HFFc6 (cell line): Measurements from ENCODE around the gene CELA2B. TPM values are rescaled to one million over a fixed set of nuclear protein-coding genes. Genes with fewer than 3 reads are reported as not detected.
"Not testable (repeated sequence)": the region's sequence is repeated elsewhere in the genome, so short reads cannot be mapped to it uniquely, and the experiment has no call there.

Source experiments
- DNase-seq: peaks from one replicate; pipeline ENCODE4 v3.0.0-alpha.2; 2018
- H3K27ac Mint-ChIP-seq: 2 replicates; pipeline ENCODE4 v1.8.0; 2020; ENCODE audit warnings: mild to moderate bottlenecking, mixed read lengths
- H3K27me3 Mint-ChIP-seq: 2 replicates; pipeline ENCODE4 v1.8.0; 2021; ENCODE audit warnings: mild to moderate bottlenecking, moderate library complexity, mixed read lengths; ENCODE audit not compliant: insufficient read depth
- H3K36me3 Mint-ChIP-seq: 2 replicates; pipeline ENCODE4 v1.8.0; 2021; ENCODE audit warnings: low read depth, mixed read lengths
- H3K4me1 Mint-ChIP-seq: 2 replicates; pipeline ENCODE4 v1.8.0; 2020; ENCODE audit warnings: low read depth, mixed read lengths
- H3K4me3 Mint-ChIP-seq: 2 replicates; pipeline ENCODE4 v1.8.0; 2020; ENCODE audit warnings: mild to moderate bottlenecking, moderate library complexity, mixed read lengths
- H3K9me3 Mint-ChIP-seq: 2 replicates; pipeline ENCODE4 v1.8.0; 2020; ENCODE audit warnings: mild to moderate bottlenecking, mixed read lengths
- total RNA-seq, 6 experiments: library from RNA; stranded (reverse); fragmentation: NEBNext Ultra II Directional; extraction: Animal tissue kit (Norgen Biotek cat#: 25700); gene quantifications; 2 replicates in 1 of 6; 3 replicates in 5 of 6; pipeline ENCODE4 v1.2.3, GENCODE V29; 2021
- TF ChIP-seq, protein P1 (sequence below): fragments of 200-600 bp; sonication (generic); IDR thresholded peaks from 2 replicates; pipeline ENCODE4 v1.5.0; 2021; ENCODE audit warnings: antibody characterized with exemption, mild to moderate bottlenecking

Gene CELA2B
- total RNA-seq, 6 experiments from 2014 or later: not detected

DNA sequence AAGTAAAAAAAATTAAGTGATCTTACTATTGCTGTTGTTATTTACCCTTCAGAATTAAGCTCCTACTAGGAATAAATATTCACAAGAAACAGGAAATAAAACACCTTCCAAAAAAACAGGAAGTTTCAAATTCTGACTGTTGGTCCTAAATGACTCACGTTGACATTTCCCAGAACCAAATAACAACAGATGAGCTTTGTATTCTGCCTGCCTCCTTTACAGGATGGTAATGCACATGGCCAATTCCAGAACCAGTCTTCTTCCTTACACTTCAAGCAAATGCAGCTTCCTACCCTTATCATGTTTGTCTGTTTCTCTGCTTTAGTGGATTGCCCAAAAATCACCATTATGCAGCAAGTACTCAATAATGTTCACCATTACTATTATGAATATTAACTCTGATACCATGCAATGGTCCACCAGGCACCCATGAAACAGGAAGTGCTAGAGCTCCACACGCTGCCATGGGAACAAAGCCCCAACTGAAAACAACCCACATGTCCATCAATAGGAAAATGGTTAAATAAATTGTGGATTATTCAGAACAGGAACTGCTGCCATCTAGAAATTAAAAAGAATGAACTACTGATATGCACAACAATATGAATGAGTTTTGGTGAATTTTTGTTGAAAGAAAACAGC is 39.2 kb downstream of the CELA2B start:
- H3K4me3 Mint-ChIP-seq: no peak overlapping the region
- H3K9me3 Mint-ChIP-seq: no peaks in the 10 kb centered on the region
- H3K36me3 Mint-ChIP-seq: peaks cover 11% of the 10 kb centered on the region
- no peaks in the 10 kb centered on the region for H3K27me3 Mint-ChIP-seq
- H3K27ac Mint-ChIP-seq: peak overlapping the region; percentile 4
- no peak for DNase-seq
- H3K4me1 Mint-ChIP-seq: peaks cover 18% of the 10 kb centered on the region
- TF ChIP-seq, protein P1, sequence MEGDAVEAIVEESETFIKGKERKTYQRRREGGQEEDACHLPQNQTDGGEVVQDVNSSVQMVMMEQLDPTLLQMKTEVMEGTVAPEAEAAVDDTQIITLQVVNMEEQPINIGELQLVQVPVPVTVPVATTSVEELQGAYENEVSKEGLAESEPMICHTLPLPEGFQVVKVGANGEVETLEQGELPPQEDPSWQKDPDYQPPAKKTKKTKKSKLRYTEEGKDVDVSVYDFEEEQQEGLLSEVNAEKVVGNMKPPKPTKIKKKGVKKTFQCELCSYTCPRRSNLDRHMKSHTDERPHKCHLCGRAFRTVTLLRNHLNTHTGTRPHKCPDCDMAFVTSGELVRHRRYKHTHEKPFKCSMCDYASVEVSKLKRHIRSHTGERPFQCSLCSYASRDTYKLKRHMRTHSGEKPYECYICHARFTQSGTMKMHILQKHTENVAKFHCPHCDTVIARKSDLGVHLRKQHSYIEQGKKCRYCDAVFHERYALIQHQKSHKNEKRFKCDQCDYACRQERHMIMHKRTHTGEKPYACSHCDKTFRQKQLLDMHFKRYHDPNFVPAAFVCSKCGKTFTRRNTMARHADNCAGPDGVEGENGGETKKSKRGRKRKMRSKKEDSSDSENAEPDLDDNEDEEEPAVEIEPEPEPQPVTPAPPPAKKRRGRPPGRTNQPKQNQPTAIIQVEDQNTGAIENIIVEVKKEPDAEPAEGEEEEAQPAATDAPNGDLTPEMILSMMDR: no peak

DNA sequence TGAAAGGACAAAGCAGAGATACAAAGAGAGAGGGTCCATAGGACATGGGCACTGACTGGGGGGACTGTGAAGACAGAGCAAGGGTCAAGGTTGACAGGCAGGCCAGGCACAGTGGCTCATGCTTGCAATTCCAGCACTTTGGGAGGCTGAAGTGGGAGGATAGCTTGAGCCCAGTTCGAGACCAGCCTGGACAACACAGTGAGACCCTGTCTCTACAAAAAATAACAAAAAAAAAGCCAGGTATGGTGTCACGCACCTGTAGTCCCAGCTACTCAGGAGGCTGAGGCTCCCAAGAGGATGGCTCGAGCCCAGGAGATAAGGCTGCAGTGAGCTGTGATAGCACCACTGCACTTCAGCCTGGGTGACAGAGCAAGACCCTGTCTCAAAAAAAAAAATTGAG is 43.7 kb downstream of the CELA2B start:
- H3K27ac Mint-ChIP-seq: no peak overlapping the region
- H3K27me3 Mint-ChIP-seq: no peaks in the 10 kb centered on the region
- peaks cover 11% of the 10 kb centered on the region for H3K36me3 Mint-ChIP-seq
- DNase-seq: no peak
- TF ChIP-seq, protein P1: no peak
- peaks cover 20% of the 10 kb centered on the region for H3K4me1 Mint-ChIP-seq
- no peaks in the 10 kb centered on the region for H3K9me3 Mint-ChIP-seq
- H3K4me3 Mint-ChIP-seq: no peak overlapping the region

DNA sequence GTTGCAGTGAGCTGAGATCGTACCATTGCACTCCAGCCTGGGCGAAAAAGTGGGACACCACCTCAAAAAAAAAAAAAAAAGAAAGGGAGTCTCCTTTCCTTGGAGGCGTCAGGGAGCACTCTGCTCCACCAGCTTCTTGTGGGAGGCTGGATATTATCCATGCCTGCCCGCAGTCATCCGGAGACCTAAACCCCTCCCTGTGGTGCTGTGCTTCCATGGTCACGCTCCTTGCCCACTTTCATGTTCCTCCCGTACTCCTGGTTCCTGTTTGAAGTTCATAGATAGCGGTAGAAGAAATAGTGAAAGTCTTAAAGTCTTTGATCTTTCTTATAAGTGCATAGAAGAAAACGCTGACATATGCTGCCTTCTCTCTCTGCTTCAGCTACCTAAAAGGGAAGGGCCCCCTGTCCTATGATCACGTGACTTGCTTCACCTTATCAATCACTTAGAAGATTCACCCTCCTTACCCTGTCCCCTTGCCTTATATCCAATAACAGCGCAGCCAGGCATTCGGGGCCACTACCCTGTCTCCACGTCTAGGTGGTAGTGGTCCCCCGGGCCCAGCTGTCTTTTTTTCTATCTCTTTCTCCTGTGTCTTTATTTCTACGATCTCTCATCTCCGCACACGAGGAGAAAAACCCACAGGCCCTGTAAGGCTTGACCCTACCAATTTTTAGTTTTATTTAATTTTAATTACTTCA is 45.5 kb downstream of the CELA2B start:
- H3K9me3 Mint-ChIP-seq, H3K27ac Mint-ChIP-seq, H3K4me3 Mint-ChIP-seq, H3K27me3 Mint-ChIP-seq, DNase-seq: not testable (repeated sequence)
- peaks cover 11% of the 10 kb centered on the region for H3K36me3 Mint-ChIP-seq
- peaks cover 26% of the 10 kb centered on the region for H3K4me1 Mint-ChIP-seq

DNA sequence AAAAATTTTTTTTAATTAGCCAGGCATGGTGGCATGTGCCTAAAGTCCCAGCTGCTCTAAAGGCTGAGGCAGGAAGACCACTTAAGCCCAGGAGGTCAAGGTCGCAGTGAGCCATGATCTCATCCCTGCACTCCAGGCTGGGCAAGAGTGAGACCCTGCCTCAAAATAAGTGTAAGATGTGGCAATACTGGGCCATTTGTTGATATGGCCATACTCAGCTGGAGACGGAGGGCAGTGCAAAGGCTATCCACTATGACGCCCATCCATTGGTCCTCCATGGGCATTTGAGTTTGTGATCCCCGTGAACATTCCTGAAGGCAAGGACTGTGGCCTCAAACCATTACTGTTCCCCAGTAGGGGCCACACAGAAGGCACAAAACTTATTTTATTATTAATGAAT is 46.6 kb downstream of the CELA2B start:
- H3K4me3 Mint-ChIP-seq: peak overlapping the region; percentile 94; the same call in 1 of the 2 replicates
- H3K27ac Mint-ChIP-seq: no peak overlapping the region
- TF ChIP-seq, protein P1: no peak
- DNase-seq: no peak
- H3K4me1 Mint-ChIP-seq: peaks cover 31% of the 10 kb centered on the region
- no peaks in the 10 kb centered on the region for H3K9me3 Mint-ChIP-seq
- no peaks in the 10 kb centered on the region; the same call in 1 of the 2 replicates for H3K27me3 Mint-ChIP-seq
- no peaks in the 10 kb centered on the region for H3K36me3 Mint-ChIP-seq

DNA sequence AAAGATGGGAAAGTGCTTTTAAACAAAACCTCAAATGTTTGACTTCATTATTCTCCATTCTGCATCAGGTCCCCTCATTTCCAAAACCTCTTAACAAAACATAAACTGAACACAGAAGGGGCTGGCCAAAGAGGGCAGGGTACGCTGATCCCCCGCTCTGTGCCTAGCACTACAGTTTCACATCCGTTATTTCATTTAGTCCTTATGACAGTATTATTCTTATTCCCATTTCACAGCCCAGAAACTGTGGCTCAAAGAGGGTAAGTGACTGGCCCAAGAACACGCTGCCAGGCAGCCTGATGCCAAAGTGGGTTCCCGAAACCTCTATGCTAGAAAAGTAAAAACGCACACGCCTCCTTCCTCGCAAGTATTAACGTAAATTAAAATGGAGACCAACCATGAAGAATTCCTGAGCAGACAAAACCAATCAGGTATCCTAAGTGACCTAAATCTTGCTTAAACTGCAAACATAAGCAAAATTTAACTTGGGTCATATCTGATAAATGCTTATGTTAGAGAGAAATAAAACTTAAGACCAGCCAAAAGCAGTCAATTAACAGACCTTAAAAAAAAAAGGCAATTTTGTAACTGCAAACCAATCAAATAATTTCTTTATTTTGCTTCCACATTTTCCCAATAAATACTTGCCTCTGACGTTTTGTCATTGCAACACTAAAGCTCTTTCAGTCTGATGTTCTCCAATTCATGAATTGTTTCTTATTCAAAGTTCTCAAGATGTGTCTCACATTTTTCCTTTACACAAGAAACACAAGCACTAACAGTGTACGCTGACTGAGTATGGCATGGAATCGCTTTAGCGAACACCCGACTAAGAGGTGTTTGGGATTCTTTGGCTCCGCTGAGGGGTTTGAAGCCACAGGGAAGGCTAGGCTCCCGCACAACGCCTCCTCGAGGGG is 47.5 kb downstream of the CELA2B start:
- H3K4me1 Mint-ChIP-seq: peaks cover 38% of the 10 kb centered on the region
- peak overlapping the region; percentile 94 for H3K4me3 Mint-ChIP-seq
- no peak for DNase-seq
- peak overlapping the region; percentile 100 for H3K27ac Mint-ChIP-seq
- no peaks in the 10 kb centered on the region for H3K9me3 Mint-ChIP-seq
- TF ChIP-seq, protein P1: no peak
- H3K36me3 Mint-ChIP-seq: no peaks in the 10 kb centered on the region
- H3K27me3 Mint-ChIP-seq: no peaks in the 10 kb centered on the region; the same call in 1 of the 2 replicates
